Kidney epithelial cell (primary cell): ENCODE data around the gene KCNK5. TPM values are rescaled to one million over a fixed set of nuclear protein-coding genes. Genes with fewer than 3 reads are reported as not detected.

Experiments used
- DNase-seq: peaks from one replicate; pipeline ENCODE4 v3.0.0-alpha.2; 2010; ENCODE audit warnings: low read depth
- H3K27me3 ChIP-seq: 2 replicates; pipeline ENCODE4 v1.6.0; 2011; ENCODE audit warnings: low read length; ENCODE audit not compliant: control insufficient read depth, insufficient read depth
- H3K36me3 ChIP-seq: 2 replicates; pipeline ENCODE4 v1.5.1; 2011; ENCODE audit warnings: low read length; ENCODE audit not compliant: control insufficient read depth, insufficient read depth
- H3K4me3 ChIP-seq: 2 replicates; pipeline ENCODE4 v1.5.1; 2011; ENCODE audit warnings: low read depth, mild to moderate bottlenecking, control low read depth, low read length
- total RNA-seq: library from RNA; depleted of rRNA; stranded (reverse); fragments of >200 nt; gene quantifications from 2 replicates; pipeline ENCODE4 v1.2.3, GENCODE V29; 2015
- TF ChIP-seq, protein P1 (sequence below): IDR thresholded peaks from 2 replicates; pipeline ENCODE4 v1.5.1; 2011; ENCODE audit warnings: mild to moderate bottlenecking, moderate library complexity, low read length, control low read depth, inconsistent platforms; ENCODE audit not compliant: insufficient read depth, poor library complexity, severe bottlenecking

KCNK5 gene
- total RNA-seq, 1 donor from 2014 or later, result 2.3 TPM

GRCh38 chr6:39204160-39204495, 25.1 kb downstream of the KCNK5 start:
- no peak for DNase-seq
- TF ChIP-seq, protein P1, sequence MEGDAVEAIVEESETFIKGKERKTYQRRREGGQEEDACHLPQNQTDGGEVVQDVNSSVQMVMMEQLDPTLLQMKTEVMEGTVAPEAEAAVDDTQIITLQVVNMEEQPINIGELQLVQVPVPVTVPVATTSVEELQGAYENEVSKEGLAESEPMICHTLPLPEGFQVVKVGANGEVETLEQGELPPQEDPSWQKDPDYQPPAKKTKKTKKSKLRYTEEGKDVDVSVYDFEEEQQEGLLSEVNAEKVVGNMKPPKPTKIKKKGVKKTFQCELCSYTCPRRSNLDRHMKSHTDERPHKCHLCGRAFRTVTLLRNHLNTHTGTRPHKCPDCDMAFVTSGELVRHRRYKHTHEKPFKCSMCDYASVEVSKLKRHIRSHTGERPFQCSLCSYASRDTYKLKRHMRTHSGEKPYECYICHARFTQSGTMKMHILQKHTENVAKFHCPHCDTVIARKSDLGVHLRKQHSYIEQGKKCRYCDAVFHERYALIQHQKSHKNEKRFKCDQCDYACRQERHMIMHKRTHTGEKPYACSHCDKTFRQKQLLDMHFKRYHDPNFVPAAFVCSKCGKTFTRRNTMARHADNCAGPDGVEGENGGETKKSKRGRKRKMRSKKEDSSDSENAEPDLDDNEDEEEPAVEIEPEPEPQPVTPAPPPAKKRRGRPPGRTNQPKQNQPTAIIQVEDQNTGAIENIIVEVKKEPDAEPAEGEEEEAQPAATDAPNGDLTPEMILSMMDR, result no peak
- no peak overlapping the region for H3K4me3 ChIP-seq
- H3K27me3 ChIP-seq, result no peaks in the 10 kb centered on the region
- H3K36me3 ChIP-seq, result no peaks in the 10 kb centered on the region

DNA sequence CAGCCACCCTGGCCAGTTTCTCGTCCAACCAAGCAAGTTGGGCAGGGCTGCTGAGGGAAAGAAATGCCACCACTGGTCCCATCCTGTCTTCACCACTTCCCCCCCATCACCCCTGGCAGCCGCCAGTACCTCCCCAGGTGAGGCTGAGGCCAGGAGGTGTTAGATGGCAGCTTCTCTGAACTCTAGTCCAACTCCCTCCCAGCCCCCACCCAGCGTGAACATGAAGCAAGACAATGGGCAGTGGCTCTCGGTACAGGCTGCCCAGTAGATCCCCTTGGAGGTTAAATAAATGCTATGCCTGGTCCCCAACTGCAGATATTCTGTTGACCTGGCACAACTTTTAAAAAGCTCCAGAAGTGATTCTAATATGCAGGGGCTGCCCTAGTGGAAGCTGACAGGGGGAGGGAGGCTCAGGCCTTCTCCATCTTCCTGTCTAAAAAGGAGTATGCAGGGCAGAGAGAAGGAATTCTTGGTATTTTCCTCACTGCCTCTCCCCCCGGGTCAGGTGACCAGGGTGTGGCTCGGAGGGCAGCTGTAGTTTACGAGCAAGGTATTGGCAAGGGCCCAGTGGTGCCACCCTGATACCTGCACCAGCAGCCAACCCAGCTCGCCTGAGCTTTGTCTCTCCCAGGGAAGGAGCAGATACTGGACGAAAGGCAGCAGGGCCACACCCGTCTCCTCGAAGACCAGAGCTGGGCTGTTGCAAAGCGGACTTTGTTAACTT, 25.7 kb downstream of the KCNK5 start:
- Histone ChIP-seq H3K4me3 (no peak overlapping the region), H3K27me3 (no peaks in the 10 kb centered on the region), H3K36me3 (no peaks in the 10 kb centered on the region)
- TF ChIP-seq, protein P1, result no peak
- no peak for DNase-seq

- no peaks in the 10 kb centered on the region for H3K27me3 ChIP-seq
- H3K36me3 ChIP-seq, result no peaks in the 10 kb centered on the region
- TF ChIP-seq, protein P1, result no peak
- no peak for DNase-seq
- no peak overlapping the region for H3K4me3 ChIP-seq
These were observed 27.1 kb downstream of the KCNK5 start for GRCh38 chr6:39202166-39202565.

- TF ChIP-seq, protein P1, result no peak
- no peak for DNase-seq
- no peaks in the 10 kb centered on the region for H3K27me3 ChIP-seq
- H3K36me3 ChIP-seq, result no peaks in the 10 kb centered on the region
- no peak overlapping the region for H3K4me3 ChIP-seq
These were observed 28.7 kb downstream of the KCNK5 start for GRCh38 chr6:39200498-39201020.

GRCh38 chr6:39199976-39200375, 29.3 kb downstream of the KCNK5 start:
- DNase-seq, result no peak
- Histone ChIP-seq H3K36me3 (no peaks in the 10 kb centered on the region), H3K27me3 (no peaks in the 10 kb centered on the region), H3K4me3 (no peak overlapping the region)
- TF ChIP-seq, protein P1, result no peak
